HepG2 (cell line): ENCODE measurements around the gene CTSW. TPM values are rescaled to one million over a fixed set of nuclear protein-coding genes. Genes with fewer than 3 reads are reported as not detected.

Experiments used
- FOXJ3 ChIP-seq: sonication (generic); formaldehyde crosslinking; IDR thresholded peaks from 2 replicates; pipeline ENCODE4 v1.4.0; 2020; ENCODE audit warnings: missing genetic modification reagents, mild to moderate bottlenecking, borderline replicate concordance
- KAT7 ChIP-seq: IDR thresholded peaks from 2 replicates; pipeline ENCODE4 v1.6.1; 2018; ENCODE audit warnings: borderline replicate concordance, missing compliant biosample characterization
- NCOA2 ChIP-seq: sonication (generic); formaldehyde crosslinking; IDR thresholded peaks from 2 replicates; pipeline ENCODE4 v1.8.0; 2022; ENCODE audit warnings: inconsistent platforms
- POGZ ChIP-seq: sonication (generic); formaldehyde crosslinking; IDR thresholded peaks from 2 replicates; pipeline ENCODE4 v1.4.0; 2020; ENCODE audit warnings: mild to moderate bottlenecking, missing genetic modification reagents
- RFXAP ChIP-seq: sonication (generic); formaldehyde crosslinking; IDR thresholded peaks from 2 replicates; pipeline ENCODE4 v1.4.0; 2020; ENCODE audit warnings: missing genetic modification reagents, borderline replicate concordance
- SNAPC4 ChIP-seq: sonication (generic); formaldehyde crosslinking; IDR thresholded peaks from 2 replicates; pipeline ENCODE4 v1.4.0; 2020; ENCODE audit warnings: mild to moderate bottlenecking, missing genetic modification reagents
- SSRP1 ChIP-seq: IDR thresholded peaks from 2 replicates; pipeline ENCODE4 v1.6.1; 2016; ENCODE audit warnings: control low read depth
- ZMYM4 ChIP-seq: sonication (generic); formaldehyde crosslinking; IDR thresholded peaks from 2 replicates; pipeline ENCODE4 v1.8.1; 2023; ENCODE audit warnings: mild to moderate bottlenecking, missing genetic modification reagents
- ZNF354B ChIP-seq: sonication (generic); formaldehyde crosslinking; IDR thresholded peaks from 2 replicates; pipeline ENCODE4 v1.8.0; 2022; ENCODE audit warnings: mild to moderate bottlenecking, missing genetic modification reagents
- ZNF451 ChIP-seq: sonication (generic); formaldehyde crosslinking; IDR thresholded peaks from 2 replicates; pipeline ENCODE4 v1.5.0; 2020; ENCODE audit warnings: mild to moderate bottlenecking, missing genetic modification reagents
- ZNF605 ChIP-seq: sonication (generic); formaldehyde crosslinking; IDR thresholded peaks from 2 replicates; pipeline ENCODE4 v1.8.0; 2022; ENCODE audit warnings: mild to moderate bottlenecking, missing genetic modification reagents
- ZNF776 ChIP-seq: sonication (generic); formaldehyde crosslinking; IDR thresholded peaks from 2 replicates; pipeline ENCODE4 v1.4.0; 2020; ENCODE audit warnings: mild to moderate bottlenecking, missing genetic modification reagents
- ZSCAN31 ChIP-seq: sonication (generic); formaldehyde crosslinking; IDR thresholded peaks from 2 replicates; pipeline ENCODE4 v1.5.0; 2020; ENCODE audit warnings: low read depth, mild to moderate bottlenecking, missing genetic modification reagents
- polyA plus RNA-seq, 8 experiments: library from polyadenylated mRNA; depleted of rRNA in 3 of 8; stranded (reverse) in 7 of 8; unstranded in 1 of 8; fragments of >200 nt; fragmentation: Illumina TruSeq in 4 of 8; extraction: Trizol in 4 of 8; gene quantifications; 2 replicates each; pipeline versions ENCODE4 v1.2.1 to v1.2.3, GENCODE V29; 2011 to 2016; ENCODE audit warnings: low read depth in 4 of 8, missing spikeins in 1 of 8, mixed read lengths in 1 of 8; ENCODE audit not compliant: insufficient read depth in 1 of 8
- total RNA-seq, 5 experiments: library from RNA; depleted of rRNA; stranded (reverse); fragments of >200 nt; fragmentation: Illumina TruSeq; extraction: Trizol; gene quantifications; 2 replicates each; pipeline ENCODE4 v1.2.3, GENCODE V29; 2016; ENCODE audit warnings: low read depth in 1 of 5
- TF ChIP-seq, protein P1 (sequence below): sonication (generic); formaldehyde crosslinking; IDR thresholded peaks from 2 replicates; pipeline ENCODE4 v1.5.0; 2020; ENCODE audit warnings: mild to moderate bottlenecking, missing genetic modification reagents
- TF ChIP-seq, protein P2 (sequence below): sonication (generic); formaldehyde crosslinking; IDR thresholded peaks from 2 replicates; pipeline ENCODE4 v1.4.0; 2020; ENCODE audit warnings: missing genetic modification reagents, mild to moderate bottlenecking, borderline replicate concordance
- TF ChIP-seq, protein P3 (sequence below): sonication (generic); formaldehyde crosslinking; IDR thresholded peaks from 2 replicates; pipeline ENCODE4 v1.5.0; 2020; ENCODE audit warnings: mild to moderate bottlenecking, missing genetic modification reagents, borderline replicate concordance

CTSW gene
- total and polyA plus RNA-seq, 2 of the 13 experiments (the other 11 are each of a cell fraction or from before 2014, with no cell fraction given): 0.09 TPM; not detected in 1

DNA sequence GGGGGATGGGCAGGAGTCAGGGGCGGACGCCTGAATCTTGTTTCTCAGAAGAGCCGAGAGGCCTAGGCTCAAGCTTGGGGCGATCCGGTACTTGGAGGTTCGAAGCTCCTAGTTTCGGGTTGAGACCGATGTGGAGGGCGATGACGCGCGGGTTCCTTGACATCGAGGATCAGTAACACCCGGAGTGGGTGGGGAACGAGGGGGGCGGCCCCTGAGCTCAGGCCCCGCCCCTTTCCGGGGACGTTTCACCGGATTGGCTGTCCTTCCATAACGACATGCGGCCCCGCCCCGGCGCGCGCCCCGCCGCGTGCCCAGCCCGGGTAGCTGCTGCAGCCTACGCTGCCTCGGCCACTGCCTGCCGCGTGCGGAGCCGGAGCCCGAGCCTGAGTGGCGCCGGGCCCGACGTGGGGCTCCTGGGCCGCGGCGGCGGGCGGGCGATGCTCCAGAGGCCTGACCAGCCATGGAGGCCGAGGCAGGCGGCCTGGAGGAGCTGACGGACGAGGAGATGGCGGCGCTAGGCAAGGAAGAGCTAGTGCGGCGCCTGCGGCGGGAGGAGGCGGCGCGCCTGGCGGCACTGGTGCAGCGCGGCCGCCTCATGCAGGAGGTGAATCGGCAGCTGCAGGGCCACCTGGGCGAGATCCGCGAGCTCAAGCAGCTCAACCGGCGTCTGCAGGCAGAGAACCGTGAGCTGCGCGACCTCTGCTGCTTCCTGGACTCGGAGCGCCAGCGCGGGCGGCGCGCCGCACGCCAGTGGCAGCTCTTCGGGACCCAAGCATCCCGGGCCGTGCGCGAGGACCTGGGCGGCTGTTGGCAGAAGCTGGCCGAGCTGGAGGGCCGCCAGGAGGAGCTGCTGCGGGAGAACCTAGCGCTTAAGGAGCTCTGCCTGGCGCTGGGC lies 10.9 kb downstream of the CTSW start, which contains the start of gene CCDC85B (continued):
- TF ChIP-seq, protein P1, sequence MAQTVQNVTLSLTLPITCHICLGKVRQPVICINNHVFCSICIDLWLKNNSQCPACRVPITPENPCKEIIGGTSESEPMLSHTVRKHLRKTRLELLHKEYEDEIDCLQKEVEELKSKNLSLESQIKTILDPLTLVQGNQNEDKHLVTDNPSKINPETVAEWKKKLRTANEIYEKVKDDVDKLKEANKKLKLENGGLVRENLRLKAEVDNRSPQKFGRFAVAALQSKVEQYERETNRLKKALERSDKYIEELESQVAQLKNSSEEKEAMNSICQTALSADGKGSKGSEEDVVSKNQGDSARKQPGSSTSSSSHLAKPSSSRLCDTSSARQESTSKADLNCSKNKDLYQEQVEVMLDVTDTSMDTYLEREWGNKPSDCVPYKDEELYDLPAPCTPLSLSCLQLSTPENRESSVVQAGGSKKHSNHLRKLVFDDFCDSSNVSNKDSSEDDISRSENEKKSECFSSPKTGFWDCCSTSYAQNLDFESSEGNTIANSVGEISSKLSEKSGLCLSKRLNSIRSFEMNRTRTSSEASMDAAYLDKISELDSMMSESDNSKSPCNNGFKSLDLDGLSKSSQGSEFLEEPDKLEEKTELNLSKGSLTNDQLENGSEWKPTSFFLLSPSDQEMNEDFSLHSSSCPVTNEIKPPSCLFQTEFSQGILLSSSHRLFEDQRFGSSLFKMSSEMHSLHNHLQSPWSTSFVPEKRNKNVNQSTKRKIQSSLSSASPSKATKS (CRISPR knock-in tag): no peak
- TF ChIP-seq NCOA2 (CRISPR knock-in tag): no peak; the same call in 1 of the 2 replicates
- TF ChIP-seq, protein P2, sequence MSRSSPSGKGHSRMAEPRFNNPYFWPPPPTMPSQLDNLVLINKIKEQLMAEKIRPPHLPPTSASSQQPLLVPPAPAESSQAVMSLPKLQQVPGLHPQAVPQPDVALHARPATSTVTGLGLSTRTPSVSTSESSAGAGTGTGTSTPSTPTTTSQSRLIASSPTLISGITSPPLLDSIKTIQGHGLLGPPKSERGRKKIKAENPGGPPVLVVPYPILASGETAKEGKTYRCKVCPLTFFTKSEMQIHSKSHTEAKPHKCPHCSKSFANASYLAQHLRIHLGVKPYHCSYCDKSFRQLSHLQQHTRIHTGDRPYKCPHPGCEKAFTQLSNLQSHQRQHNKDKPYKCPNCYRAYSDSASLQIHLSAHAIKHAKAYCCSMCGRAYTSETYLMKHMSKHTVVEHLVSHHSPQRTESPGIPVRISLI (CRISPR knock-in tag): no peak
- peak; percentile 96 for TF ChIP-seq ZSCAN31 (CRISPR knock-in tag)
- peak; percentile 64; the same call in 1 of the 2 replicates for TF ChIP-seq KAT7 (CRISPR knock-in tag)
- TF ChIP-seq SSRP1: no peak
- TF ChIP-seq ZNF605: no peak
- TF ChIP-seq ZMYM4: peak; percentile 33; the same call in 1 of the 2 replicates
- TF ChIP-seq ZNF451: peak; percentile 76
- peak; percentile 82 for TF ChIP-seq RFXAP (CRISPR knock-in tag)
- TF ChIP-seq, protein P3, sequence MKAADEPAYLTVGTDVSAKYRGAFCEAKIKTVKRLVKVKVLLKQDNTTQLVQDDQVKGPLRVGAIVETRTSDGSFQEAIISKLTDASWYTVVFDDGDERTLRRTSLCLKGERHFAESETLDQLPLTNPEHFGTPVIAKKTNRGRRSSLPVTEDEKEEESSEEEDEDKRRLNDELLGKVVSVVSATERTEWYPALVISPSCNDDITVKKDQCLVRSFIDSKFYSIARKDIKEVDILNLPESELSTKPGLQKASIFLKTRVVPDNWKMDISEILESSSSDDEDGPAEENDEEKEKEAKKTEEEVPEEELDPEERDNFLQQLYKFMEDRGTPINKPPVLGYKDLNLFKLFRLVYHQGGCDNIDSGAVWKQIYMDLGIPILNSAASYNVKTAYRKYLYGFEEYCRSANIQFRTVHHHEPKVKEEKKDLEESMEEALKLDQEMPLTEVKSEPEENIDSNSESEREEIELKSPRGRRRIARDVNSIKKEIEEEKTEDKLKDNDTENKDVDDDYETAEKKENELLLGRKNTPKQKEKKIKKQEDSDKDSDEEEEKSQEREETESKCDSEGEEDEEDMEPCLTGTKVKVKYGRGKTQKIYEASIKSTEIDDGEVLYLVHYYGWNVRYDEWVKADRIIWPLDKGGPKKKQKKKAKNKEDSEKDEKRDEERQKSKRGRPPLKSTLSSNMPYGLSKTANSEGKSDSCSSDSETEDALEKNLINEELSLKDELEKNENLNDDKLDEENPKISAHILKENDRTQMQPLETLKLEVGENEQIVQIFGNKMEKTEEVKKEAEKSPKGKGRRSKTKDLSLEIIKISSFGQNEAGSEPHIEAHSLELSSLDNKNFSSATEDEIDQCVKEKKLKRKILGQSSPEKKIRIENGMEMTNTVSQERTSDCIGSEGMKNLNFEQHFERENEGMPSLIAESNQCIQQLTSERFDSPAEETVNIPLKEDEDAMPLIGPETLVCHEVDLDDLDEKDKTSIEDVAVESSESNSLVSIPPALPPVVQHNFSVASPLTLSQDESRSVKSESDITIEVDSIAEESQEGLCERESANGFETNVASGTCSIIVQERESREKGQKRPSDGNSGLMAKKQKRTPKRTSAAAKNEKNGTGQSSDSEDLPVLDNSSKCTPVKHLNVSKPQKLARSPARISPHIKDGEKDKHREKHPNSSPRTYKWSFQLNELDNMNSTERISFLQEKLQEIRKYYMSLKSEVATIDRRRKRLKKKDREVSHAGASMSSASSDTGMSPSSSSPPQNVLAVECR: peak; percentile 76
- TF ChIP-seq SNAPC4 (CRISPR knock-in tag): no peak
- no peak for TF ChIP-seq POGZ (CRISPR knock-in tag)
- TF ChIP-seq ZNF354B (CRISPR knock-in tag): no peak
- TF ChIP-seq FOXJ3 (CRISPR knock-in tag): no peak
- TF ChIP-seq ZNF776: peak; percentile 92; the same call in 1 of the 2 replicates
